ENCODE data around the gene LFNG.

LFNG gene

GRCh38 chr7:2518737-2519118 is 846 bp upstream of the LFNG start:
- no peak for DNase-seq

- DNase-seq = peak; percentile 72
Observed at GRCh38 chr7:2520131-2520760, 672 bp downstream of the LFNG start.

DNA sequence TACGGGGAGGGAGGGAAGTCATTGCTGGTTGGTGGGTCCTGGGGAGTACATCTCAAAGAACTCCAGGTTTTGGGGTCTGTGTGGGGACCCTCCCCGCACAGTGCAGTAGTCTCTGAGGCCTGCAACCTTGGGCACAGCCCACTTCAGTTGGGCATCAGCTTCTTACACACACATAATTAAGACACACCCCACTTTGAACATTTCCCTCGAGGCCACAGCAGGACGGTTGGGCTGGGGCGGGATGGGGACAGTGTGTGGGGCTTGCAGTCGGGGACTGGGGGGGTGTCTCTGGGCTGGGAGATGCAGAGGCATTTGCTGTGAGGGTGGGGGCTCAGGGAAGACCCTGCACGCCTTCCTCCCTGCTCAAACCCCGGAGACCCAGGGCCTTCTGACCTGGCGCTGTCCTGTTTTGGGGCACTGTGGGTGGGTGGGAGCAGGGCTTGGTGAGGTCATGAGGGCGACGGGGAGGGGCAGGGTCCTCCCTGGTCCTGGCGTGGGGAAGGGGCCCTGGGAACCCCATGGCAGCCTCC is 1.3 kb downstream of the LFNG start:
- peak; percentile 57 for DNase-seq

DNA sequence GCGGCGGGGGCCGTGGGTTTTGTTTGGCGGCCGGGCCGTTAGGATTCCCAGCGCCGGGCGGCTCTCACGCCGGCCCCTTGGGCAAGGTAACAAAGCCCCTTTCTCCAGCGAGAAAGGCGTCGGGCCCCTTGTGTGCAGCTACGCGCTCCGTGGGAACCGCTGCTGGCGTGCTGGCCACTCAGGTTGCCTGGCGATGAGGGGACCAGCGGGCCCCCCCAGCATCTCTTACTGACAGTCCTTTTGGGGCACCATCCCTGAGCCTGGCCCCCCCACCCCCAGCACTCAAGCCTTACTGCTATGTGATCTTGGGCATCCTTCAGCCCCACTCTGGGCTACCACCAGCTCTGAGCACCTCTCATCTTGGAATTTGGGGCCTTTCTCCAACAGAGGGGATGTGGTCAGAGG is 1.8 kb downstream of the LFNG start:
- peak; percentile 41 for DNase-seq

DNA sequence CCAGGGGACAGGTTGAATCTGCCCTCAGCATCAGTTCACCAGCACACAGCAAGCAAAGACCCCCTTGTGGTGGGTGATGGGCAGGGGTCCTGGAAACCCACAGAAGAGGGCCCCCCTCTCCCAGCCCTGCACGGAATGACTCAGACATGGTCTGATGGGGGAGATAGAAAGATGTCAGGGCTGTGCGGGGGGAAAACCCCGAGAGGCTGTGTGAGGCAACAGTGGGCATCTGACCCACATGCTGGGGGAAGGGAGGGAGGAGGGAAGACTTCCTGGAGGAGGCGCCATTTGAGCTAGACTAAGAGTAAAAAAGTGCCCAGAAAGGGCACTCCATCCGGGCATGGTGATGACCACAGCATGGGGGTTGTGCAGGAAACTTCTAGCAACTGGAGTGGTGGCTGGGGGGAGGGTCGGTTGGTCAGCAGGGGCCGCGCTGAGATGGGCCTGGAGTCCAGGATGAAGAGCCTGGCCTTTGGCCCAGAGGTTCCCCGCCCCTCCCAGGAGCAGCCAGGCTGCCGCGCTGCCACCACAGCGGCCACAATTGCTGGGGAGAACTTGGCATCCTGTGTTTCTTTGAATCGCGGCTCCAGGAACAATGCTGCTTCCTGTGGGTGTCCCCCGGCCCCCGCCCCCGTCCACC is 2.5 kb downstream of the LFNG start:
- peak; percentile 71 for DNase-seq

GRCh38 chr7:2522780-2523433 is 3.3 kb downstream of the LFNG start:
- peak; percentile 87 for DNase-seq

- peak; percentile 97 for DNase-seq
Observed at GRCh38 chr7:2523461-2523936, 3.9 kb downstream of the LFNG start.

- DNase-seq = peak; percentile 99
Observed at GRCh38 chr7:2523941-2524807, 4.6 kb downstream of the LFNG start.

DNA sequence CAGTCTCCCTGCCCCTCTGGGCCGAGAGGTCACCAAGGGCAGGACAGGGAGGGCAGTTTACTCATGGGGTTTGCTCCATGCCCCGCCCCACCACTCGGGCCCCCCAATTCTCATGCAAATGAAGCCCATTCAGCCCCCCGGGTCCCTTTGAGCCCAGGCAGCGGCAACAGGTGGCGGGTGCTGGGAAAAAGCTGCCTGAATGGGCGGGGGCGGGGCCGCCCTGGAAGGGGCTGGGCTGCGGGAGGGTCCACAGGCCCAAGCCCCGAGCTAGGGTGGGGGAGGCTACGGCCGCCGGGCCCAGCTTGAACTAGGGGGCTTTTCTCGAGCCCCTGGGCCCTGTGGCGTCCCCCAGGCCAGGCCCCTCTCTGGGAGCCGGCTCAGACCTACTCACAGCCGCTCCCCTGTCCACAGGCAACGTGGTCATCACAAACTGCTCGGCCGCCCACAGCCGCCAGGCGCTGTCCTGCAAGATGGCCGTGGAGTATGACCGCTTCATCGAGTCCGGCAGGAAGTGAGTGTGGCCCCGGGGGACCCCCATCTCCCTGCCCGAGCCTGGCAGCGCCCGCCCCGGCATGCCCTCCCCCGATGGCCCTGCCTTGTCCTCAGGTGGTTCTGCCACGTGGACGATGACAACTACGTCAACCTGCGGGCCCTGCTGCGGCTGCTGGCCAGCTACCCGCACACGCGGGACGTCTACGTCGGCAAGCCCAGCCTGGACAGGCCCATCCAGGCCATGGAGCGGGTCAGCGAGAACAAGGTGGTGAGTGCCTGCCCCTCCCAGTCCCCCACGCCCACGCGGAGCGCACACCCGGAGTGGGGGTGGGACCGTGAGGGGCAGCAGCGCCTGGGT is 5.5 kb downstream of the LFNG start:
- peak; percentile 74 for DNase-seq

- peak; percentile 90 for DNase-seq
Observed at GRCh38 chr7:2525658-2526630, 6.4 kb downstream of the LFNG start.

- peak; percentile 51 for DNase-seq
Observed at GRCh38 chr7:2526659-2527504, 7.3 kb downstream of the LFNG start.

DNA sequence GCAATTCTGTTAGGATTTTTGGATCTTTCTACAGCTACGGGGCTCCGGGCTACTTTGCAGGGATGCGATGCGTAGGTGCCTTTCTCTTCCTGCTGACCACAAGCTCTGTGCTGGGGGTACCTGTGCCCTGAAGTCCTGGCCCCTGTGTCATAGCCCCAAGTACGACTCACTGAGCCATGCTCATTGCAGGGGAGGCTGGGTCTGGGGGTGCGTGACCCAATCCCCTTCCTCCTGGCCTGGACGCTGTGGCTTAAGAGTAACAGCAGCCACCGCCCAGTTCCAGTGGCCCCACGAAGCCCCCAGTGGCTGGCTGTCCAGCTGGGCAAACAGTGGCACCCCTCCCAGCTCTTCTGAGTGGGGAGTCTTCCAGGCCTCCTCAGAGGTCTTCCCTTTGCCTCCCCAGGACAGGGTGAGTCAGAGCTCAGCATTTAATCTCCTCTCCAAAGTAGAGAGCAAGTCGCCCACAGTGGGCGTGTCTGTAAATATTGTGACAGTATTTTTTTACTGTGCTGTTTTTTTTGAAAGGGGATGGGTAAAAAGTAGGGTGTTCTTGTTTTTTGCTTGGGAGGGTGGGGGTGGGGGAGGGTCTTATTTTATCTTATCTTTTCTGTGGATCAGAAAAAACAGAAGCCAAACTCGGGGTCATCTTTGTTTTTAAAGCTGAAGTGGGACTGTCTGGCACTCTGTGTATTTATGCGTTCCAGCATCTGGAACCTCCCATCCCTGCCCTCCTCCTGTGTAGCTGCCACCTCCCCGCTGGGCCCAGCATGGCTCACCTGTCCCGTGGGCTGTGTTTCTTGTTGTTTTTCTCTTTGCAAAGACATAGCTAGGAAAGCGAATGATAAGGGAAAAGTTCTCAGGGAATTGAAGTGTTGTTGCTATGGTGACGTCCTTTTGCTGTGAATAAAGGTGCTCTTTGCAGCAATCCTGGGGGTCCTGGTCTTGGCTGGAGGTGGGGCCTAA is 8.2 kb downstream of the LFNG start:
- peak; percentile 92 for DNase-seq

DNA sequence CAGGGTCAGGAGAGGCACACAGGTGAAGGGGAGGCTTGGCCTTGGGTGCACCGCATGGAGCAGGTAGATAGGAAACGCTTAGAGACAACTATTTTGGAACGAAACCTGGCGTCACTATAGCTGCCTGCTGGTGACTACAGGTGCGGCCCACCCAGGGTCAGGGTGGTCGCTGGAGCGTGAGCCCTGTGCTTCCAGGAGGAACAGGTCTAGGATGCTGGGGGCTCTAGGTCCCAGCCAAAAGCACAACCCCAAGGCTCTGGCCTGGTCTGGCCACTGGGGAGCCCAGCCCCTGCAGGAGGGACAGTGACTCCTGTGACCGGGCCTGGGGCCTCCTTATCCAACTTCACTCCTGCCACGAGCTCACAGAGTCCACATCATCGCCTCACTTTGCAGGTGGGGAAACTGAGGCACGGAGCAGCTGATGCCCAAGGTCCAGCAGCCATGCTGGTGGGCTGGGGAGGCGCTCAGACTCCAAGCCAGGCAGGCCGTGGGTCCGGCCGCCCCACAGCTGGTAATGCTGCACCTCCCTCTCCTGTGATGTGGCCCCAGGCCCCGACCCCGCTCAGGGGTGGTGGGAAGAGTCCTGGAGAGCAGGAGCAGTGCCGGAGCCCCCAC is 9.0 kb downstream of the LFNG start:
- DNase-seq = no peak

GRCh38 chr7:2529161-2530070 is 9.8 kb downstream of the LFNG start:
- peak; percentile 28 for DNase-seq

DNA sequence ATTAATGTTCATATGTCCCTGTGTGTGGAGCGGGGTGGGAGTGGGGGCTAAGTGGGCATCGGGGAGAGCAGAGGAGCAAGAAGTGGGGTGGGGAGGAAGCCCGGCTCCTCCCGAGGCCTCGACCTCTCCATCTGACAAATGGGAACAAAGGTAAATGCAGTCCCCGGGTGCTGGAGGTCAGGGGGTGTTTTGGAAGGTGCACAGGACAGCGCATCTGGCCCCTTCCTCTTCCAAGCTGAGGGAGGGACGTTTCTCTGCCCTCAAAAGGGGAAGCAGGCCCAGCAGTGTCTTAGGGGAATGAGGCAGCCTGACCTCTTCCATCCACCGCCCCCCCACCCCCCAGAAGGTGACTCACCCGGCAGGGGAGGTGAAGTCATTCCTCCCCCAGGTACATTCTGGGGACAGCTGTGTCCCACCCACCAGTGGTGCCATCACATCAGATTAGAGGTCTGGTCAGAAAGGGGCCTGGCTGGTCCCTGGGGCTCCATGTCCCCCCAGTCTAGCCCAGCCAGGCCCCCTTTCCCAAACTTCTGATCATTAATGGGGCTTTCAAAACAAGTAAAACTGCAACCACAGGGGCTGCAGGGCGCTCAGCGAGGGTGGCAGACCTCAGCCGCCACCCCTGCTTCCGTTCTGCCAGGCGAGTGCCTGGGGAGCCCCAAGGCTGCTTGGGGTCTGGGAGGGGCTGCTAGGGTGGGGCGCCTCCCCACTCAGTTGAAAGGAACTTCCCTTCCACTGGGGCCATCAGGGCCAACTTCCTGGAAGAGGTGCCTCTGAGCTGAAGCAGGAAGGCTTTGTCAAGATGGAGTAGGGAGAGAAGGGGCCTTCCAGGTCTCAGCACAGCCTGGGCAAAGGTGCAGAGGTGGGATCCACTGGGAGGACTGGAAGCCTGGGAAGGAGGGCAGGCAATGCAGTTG is 10.8 kb downstream of the LFNG start:
- peak; percentile 55 for DNase-seq

Data from NCI-H69 (cell line).